Adipocyte (in vitro differentiated cells): ENCODE data around the gene NKAPD1.
"Not testable (repeated sequence)": the region's sequence is repeated elsewhere in the genome, so short reads cannot be mapped to it uniquely, and the experiment has no call there.

Experiments
- DNase-seq: peaks from one replicate; pipeline ENCODE4 v3.0.0-alpha.2; 2015; ENCODE audit warnings: low read depth
- H3K27me3 ChIP-seq: replicated peaks from 2 replicates; pipeline ENCODE4 v1.7.0; 2013; ENCODE audit warnings: mild to moderate bottlenecking, low read length, moderate library complexity; ENCODE audit not compliant: control insufficient read depth, insufficient read depth
- H3K36me3 ChIP-seq: 2 replicates; pipeline ENCODE4 v1.7.0; 2013; ENCODE audit warnings: low read length, mild to moderate bottlenecking, moderate library complexity; ENCODE audit not compliant: control insufficient read depth, insufficient read depth, severe bottlenecking
- H3K4me1 ChIP-seq: 2 replicates; pipeline ENCODE4 v1.7.0; 2013; ENCODE audit warnings: mild to moderate bottlenecking, low read length, moderate library complexity; ENCODE audit not compliant: control insufficient read depth, insufficient read depth
- H3K4me3 ChIP-seq: 2 replicates; pipeline ENCODE4 v1.7.0; 2013; ENCODE audit warnings: mild to moderate bottlenecking, low read length, moderate library complexity
- H3K9ac ChIP-seq: 2 replicates; pipeline ENCODE4 v1.7.0; 2013; ENCODE audit warnings: mild to moderate bottlenecking, low read length, moderate library complexity
- H3K9me3 ChIP-seq: 2 replicates; pipeline ENCODE4 v1.7.0; 2013; ENCODE audit warnings: mild to moderate bottlenecking, low read length, moderate library complexity; ENCODE audit not compliant: control insufficient read depth

Gene NKAPD1

DNA sequence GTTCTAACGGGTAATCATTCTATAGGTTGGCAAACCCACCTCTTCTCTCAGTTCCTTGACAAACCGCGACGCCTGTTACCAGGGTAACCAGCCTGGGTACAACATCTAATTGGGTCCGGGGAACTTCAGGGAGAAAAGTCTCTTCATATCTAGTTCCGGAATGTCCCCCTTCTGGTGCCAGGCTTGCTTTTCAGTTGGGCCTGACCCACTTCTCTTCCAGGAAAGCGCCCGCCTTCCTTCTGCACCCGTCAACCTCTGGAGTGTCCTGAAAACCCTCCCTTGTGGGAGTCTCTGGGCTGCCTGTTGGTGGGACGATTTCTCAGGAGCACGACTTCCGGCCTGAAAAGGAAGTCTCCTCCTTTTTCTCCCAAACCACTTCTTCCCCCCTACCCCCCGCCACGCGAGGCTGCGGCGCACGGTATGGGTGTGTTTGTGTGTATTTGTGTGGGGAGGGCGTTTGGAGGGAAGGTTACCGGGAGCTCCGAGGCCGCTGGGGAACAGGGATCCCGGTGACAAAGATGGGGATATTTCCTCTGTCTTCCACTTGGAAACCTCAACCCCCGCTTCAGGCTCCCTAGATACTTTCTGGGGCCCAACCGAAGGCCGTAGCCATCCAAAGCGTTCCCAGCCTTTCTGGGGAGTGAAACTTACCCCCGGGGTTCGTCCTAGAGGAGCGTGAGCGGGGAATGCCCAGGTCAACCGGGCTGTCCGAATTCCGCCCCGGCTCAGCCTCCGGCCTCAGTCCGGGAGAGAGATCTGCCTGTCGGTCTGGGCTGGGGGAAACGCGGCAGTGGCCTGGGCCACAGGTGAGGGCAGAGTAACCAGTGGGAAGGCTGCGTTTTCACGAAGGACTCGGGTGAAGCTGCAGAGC, at the start of gene NKAPD1, which contains the start of gene PIH1D2:
TSS of gene NKAPD1 (plus strand) at position 359 of the 871 bp plus-strand sequence. CDS start 1,276 bp downstream, outside the sequence.
TSS of gene PIH1D2 (minus strand) at position 77 of the 871 bp plus-strand sequence. CDS start 843 bp downstream, outside the sequence.
- Histone ChIP-seq H3K27me3 (no peaks in the 10 kb centered on the region), H3K9ac (peak within 1 kb of the TSS; percentile 97), H3K4me3 (peak within 1 kb of the TSS; percentile 99), H3K9me3 (no peaks in the 10 kb centered on the region), H3K36me3 (peaks cover 36% of the 10 kb centered on the region), H3K4me1 (peaks cover 14% of the 10 kb centered on the region)
- peak; percentile 95 for DNase-seq

GRCh38 chr11:112024773-112025678, 49.1 kb upstream of the NKAPD1 start, which contains the start of gene DLAT:
Gene DLAT (plus strand): TSS chr11:112025408. CDS start chr11:112025473, 65 bp downstream.
- Histone ChIP-seq H3K9me3 (no peaks in the 10 kb centered on the region), H3K4me3 (peak within 1 kb of the TSS; percentile 87), H3K9ac (peak within 1 kb of the TSS; percentile 95), H3K4me1 (peaks cover 27% of the 10 kb centered on the region), H3K36me3 (peaks cover 37% of the 10 kb centered on the region), H3K27me3 (no peaks in the 10 kb centered on the region)
- peak; percentile 83 for DNase-seq

- Histone ChIP-seq H3K27me3 (no peaks in the 10 kb centered on the region), H3K4me1 (peaks cover 22% of the 10 kb centered on the region), H3K36me3 (peaks cover 40% of the 10 kb centered on the region), H3K9ac (peak overlapping the region; percentile 95), H3K4me3 (peak overlapping the region; percentile 87), H3K9me3 (no peaks in the 10 kb centered on the region)
- DNase-seq, result peak; percentile 47
Observed at GRCh38 chr11:112025707-112026106, 48.4 kb upstream of the NKAPD1 start.

GRCh38 chr11:112026784-112027410, 47.2 kb upstream of the NKAPD1 start:
- Histone ChIP-seq H3K4me3 (peak overlapping the region; percentile 34), H3K4me1 (peaks cover 15% of the 10 kb centered on the region), H3K36me3 (peaks cover 43% of the 10 kb centered on the region)
- not testable (repeated sequence) for H3K27me3 ChIP-seq, H3K9ac ChIP-seq, H3K9me3 ChIP-seq, DNase-seq

- DNase-seq, result no peak
- Histone ChIP-seq H3K4me3 (peak overlapping the region; percentile 62), H3K36me3 (peaks cover 58% of the 10 kb centered on the region), H3K9ac (peak overlapping the region; percentile 61), H3K27me3 (no peaks in the 10 kb centered on the region), H3K4me1 (peaks cover 9% of the 10 kb centered on the region), H3K9me3 (no peaks in the 10 kb centered on the region)
Observed at GRCh38 chr11:112029460-112029859, 44.6 kb upstream of the NKAPD1 start.

GRCh38 chr11:112033902-112034301, 40.2 kb upstream of the NKAPD1 start:
- Histone ChIP-seq H3K9ac (no peak overlapping the region), H3K4me3 (no peak overlapping the region), H3K4me1 (peaks cover 3% of the 10 kb centered on the region), H3K9me3 (no peaks in the 10 kb centered on the region), H3K27me3 (no peaks in the 10 kb centered on the region), H3K36me3 (peaks cover 85% of the 10 kb centered on the region)
- DNase-seq, result no peak

DNA sequence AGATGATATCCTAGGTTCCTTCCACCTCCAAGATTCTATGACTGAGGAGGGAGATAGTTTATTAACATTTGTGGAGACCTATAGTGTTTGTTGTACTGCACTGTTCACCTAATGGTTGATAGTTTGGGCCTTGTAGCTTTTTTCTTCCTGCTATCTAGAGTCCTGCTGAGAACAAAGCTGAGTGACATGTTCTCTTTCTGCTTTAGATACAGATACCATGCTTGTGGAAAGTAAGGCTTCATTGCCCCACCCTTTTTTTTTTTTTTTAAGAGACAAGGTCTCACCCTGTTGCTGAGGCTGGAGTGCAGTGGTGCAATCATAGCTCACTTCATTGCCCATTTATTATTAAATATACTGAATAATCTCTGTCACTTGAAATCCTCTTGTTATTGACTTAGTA, 36.6 kb upstream of the NKAPD1 start:
- no peaks in the 10 kb centered on the region for H3K4me1 ChIP-seq
- peaks cover 84% of the 10 kb centered on the region for H3K36me3 ChIP-seq

DNA sequence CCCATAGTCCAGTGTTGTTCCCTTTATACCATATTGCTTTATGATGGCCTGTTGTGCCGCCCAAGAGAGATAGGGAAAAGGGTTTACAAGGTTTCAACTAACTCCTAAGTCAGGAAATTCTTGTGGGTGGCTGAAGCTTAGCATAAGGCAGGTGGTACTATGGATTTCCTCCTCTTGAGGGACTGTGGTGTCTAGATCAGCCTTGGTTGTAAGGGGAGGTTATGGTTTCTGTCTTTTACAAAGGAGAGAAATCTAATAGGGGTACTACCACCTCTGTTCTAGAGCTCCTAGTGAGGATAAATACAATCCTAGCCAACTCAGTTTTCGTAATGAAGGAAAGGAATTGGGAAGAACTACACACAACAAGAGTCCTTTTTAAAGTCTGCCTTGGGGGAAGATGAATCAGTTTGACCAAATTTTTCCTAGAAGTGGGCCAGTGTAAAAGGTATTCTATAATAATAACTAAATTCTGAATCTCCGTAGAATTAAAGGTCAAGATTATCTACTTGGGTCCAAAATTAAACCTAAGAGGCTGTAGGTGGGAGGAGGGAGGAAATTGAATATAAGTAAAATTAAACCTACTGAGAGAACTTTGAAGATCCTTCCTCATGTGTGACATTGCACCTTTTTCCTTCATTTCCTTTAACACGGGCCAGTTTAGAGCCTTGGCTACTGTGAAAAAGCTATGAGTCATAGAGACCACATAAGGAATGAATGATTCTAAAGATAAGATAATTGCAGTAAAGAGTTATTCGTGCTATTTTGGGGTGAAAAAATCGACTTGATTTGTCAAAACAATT, 31.7 kb upstream of the NKAPD1 start:
- peak; percentile 17 for DNase-seq

More for the DNA sequence above, 36.6 kb upstream of the NKAPD1 start:
- Histone ChIP-seq H3K9me3 (no peaks in the 10 kb centered on the region), H3K4me3 (no peak overlapping the region), H3K27me3 (no peaks in the 10 kb centered on the region), H3K9ac (no peak overlapping the region)
- no peak for DNase-seq

GRCh38 chr11:112042961-112043304, 31.2 kb upstream of the NKAPD1 start:
- no peak overlapping the region for H3K4me3 ChIP-seq
- no peak for DNase-seq
- H3K36me3 ChIP-seq, result peaks cover 92% of the 10 kb centered on the region
- no peaks in the 10 kb centered on the region for H3K9me3 ChIP-seq
- H3K27me3 ChIP-seq, result no peaks in the 10 kb centered on the region
- no peak overlapping the region for H3K9ac ChIP-seq
- H3K4me1 ChIP-seq, result no peaks in the 10 kb centered on the region

More for the DNA sequence above, 31.7 kb upstream of the NKAPD1 start:
- Histone ChIP-seq H3K27me3 (no peaks in the 10 kb centered on the region), H3K9ac (no peak overlapping the region), H3K4me3 (no peak overlapping the region), H3K9me3 (no peaks in the 10 kb centered on the region), H3K4me1 (no peaks in the 10 kb centered on the region), H3K36me3 (peaks cover 92% of the 10 kb centered on the region)

DNA sequence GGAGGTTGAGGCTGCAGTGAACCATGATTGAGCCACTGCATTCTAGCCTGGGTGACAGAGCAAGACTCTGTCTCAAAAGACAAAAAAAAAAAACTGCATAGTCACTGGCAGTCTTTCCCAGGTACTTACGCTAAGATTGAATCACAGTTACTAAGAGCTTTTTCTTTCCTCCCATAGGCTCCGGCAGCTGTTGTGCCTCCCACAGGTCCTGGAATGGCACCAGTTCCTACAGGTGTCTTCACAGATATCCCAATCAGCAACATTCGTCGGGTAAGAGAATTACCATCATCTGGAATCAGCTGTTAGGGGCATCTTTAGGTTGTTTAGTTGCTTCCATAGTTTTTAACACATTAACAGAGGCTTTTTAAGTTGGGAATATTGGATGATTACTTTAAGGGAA, 29.1 kb upstream of the NKAPD1 start:
- no peak for DNase-seq

More for the DNA sequence above, 29.1 kb upstream of the NKAPD1 start:
- no peaks in the 10 kb centered on the region for H3K9me3 ChIP-seq
- H3K9ac ChIP-seq, result no peak overlapping the region
- H3K4me1 ChIP-seq, result peaks cover 14% of the 10 kb centered on the region
- no peaks in the 10 kb centered on the region for H3K27me3 ChIP-seq
- H3K4me3 ChIP-seq, result no peak overlapping the region
- peaks cover 91% of the 10 kb centered on the region for H3K36me3 ChIP-seq
